HepG2 (cell line): ENCODE results near the gene SLC18A2.

Experiments
- ATF2 ChIP-seq: sonication (generic); formaldehyde crosslinking; IDR thresholded peaks from 2 replicates; pipeline ENCODE4 v1.4.0; 2020; ENCODE audit warnings: missing genetic modification reagents
- GABPA ChIP-seq, 2 experiments: IDR thresholded peaks; 2 replicates each; pipeline ENCODE4 v1.6.1; 2011 to 2016; ENCODE audit warnings: low read depth in 2 of 2, low read length in 1 of 2, missing biosample characterization in 1 of 2, missing genetic modification characterization in 1 of 2
- MAX ChIP-seq: IDR thresholded peaks from 2 replicates; pipeline ENCODE4 v1.6.1; 2012; ENCODE audit warnings: inconsistent platforms
- YY1 ChIP-seq: IDR thresholded peaks from 2 replicates; pipeline ENCODE4 v1.6.1; 2011; ENCODE audit warnings: low read length, low read depth, moderate library complexity, mild to moderate bottlenecking; ENCODE audit not compliant: insufficient read depth, insufficient replicate concordance
- ZBTB33 ChIP-seq: sonication (generic); formaldehyde crosslinking; IDR thresholded peaks from 2 replicates; pipeline ENCODE4 v1.4.0; 2020; ENCODE audit warnings: missing genetic modification reagents
- ZFX ChIP-seq: sonication (generic); formaldehyde crosslinking; IDR thresholded peaks from 2 replicates; pipeline ENCODE4 v1.4.0; 2020; ENCODE audit warnings: mild to moderate bottlenecking, low read depth, missing genetic modification reagents, moderate library complexity
- ZNF670 ChIP-seq: sonication (generic); formaldehyde crosslinking; IDR thresholded peaks from 2 replicates; pipeline ENCODE4 v1.8.0; 2022; ENCODE audit warnings: mild to moderate bottlenecking, missing genetic modification reagents, borderline replicate concordance
- TF ChIP-seq, protein P1 (sequence below): sonication (generic); formaldehyde crosslinking; IDR thresholded peaks from 2 replicates; pipeline ENCODE4 v1.5.0; 2020; ENCODE audit warnings: mild to moderate bottlenecking, missing genetic modification reagents, moderate library complexity

DNA sequence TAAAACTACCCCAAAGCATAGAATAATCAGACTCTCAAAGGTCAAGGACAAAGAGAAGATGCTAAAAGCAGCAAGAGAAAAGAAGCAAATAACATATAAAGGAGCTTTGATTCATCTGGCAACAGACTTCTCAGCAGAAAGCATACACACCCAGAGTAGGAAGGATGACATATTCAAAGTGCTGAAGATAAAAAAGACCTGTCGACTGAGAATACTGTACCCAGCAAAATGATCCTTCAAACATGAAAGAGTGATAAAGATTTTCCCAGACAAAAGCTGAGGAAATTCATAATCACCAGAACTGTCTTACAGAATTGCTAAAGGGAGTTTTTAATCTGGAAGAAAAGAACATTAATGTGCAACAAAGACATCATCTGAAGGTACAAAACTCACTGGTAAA is 28.7 kb upstream of the SLC18A2 start:
- TF ChIP-seq ZFX (CRISPR knock-in tag) (no peak), YY1 (no peak), ZNF670 (CRISPR knock-in tag) (no peak), ZBTB33 (CRISPR knock-in tag) (no peak), MAX (no peak), ATF2 (CRISPR knock-in tag) (no peak), GABPA (IDR thresholded peaks at IDR 0.05; ENCODE audit: low read depth, low read length) (no peak), GABPA (CRISPR knock-in tag; IDR thresholded peaks at IDR 0.05; ENCODE audit: low read depth) (no peak)
- TF ChIP-seq, protein P1, sequence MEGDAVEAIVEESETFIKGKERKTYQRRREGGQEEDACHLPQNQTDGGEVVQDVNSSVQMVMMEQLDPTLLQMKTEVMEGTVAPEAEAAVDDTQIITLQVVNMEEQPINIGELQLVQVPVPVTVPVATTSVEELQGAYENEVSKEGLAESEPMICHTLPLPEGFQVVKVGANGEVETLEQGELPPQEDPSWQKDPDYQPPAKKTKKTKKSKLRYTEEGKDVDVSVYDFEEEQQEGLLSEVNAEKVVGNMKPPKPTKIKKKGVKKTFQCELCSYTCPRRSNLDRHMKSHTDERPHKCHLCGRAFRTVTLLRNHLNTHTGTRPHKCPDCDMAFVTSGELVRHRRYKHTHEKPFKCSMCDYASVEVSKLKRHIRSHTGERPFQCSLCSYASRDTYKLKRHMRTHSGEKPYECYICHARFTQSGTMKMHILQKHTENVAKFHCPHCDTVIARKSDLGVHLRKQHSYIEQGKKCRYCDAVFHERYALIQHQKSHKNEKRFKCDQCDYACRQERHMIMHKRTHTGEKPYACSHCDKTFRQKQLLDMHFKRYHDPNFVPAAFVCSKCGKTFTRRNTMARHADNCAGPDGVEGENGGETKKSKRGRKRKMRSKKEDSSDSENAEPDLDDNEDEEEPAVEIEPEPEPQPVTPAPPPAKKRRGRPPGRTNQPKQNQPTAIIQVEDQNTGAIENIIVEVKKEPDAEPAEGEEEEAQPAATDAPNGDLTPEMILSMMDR (CRISPR knock-in tag), result no peak
